ENCODE data around the gene GFRA1.

- TF ChIP-seq GATA2 (IDR thresholded peaks at IDR 0.05; ENCODE audit: low read depth, low read length) (no peak), GATA3 (IDR thresholded peaks at IDR 0.05; ENCODE audit: low read depth, low read length) (no peak)
These were observed 151.1 kb downstream of the GFRA1 start for GRCh38 chr10:116121640-116122525.
